GM23338 (cell line): ENCODE results near the gene TOX2. TPM values are rescaled to one million over a fixed set of nuclear protein-coding genes. Genes with fewer than 3 reads are reported as not detected.

Experiments used
- ATAC-seq: fragments of 200-7000 bp; cut with Tn5 transposase; 3 replicates; pipeline ENCODE4 v1.9.1; 2020
- DNase-seq: peaks from one replicate; pipeline ENCODE4 v3.0.0-alpha.2; 2015; ENCODE audit warnings: low spot score
- H2AFZ ChIP-seq: fragments of 200-600 bp; sonication (generic); 2 replicates; pipeline ENCODE4 v1.8.0; 2016; ENCODE audit warnings: antibody characterized with exemption, mild to moderate bottlenecking, moderate library complexity
- H3F3A ChIP-seq: fragments of 200-600 bp; sonication (generic); replicated peaks from 2 replicates; pipeline ENCODE4 v1.8.0; 2017; ENCODE audit warnings: antibody characterized with exemption, mixed run types, low read depth
- H3K27ac ChIP-seq: fragments of 200-600 bp; sonication (generic); 2 replicates; pipeline ENCODE4 v1.6.1; 2016; ENCODE audit warnings: low read depth
- H3K27me3 ChIP-seq: fragments of 200-600 bp; sonication (generic); 2 replicates; pipeline ENCODE4 v1.8.0; 2016; ENCODE audit warnings: mild to moderate bottlenecking, mixed run types, moderate library complexity; ENCODE audit not compliant: insufficient read depth
- H3K36me3 ChIP-seq: fragments of 200-600 bp; sonication (generic); 2 replicates; pipeline ENCODE4 v1.8.0; 2016; ENCODE audit warnings: mild to moderate bottlenecking; ENCODE audit not compliant: insufficient read depth
- H3K4me1 ChIP-seq: fragments of 200-600 bp; sonication (generic); 2 replicates; pipeline ENCODE4 v1.8.0; 2016; ENCODE audit warnings: mild to moderate bottlenecking, moderate library complexity; ENCODE audit not compliant: insufficient read depth
- H3K4me2 ChIP-seq: fragments of 200-600 bp; sonication (generic); 2 replicates; pipeline ENCODE4 v1.7.1; 2017; ENCODE audit warnings: mixed run types
- H3K4me3 ChIP-seq: fragments of 200-600 bp; sonication (generic); 2 replicates; pipeline ENCODE4 v1.6.1; 2016; ENCODE audit warnings: mixed run types
- H3K79me2 ChIP-seq: fragments of 200-600 bp; sonication (generic); replicated peaks from 2 replicates; pipeline ENCODE4 v1.8.0; 2017; ENCODE audit warnings: mild to moderate bottlenecking; ENCODE audit not compliant: insufficient read depth
- H3K9me2 ChIP-seq: fragments of 200-600 bp; sonication (generic); 2 replicates; pipeline ENCODE4 v1.8.0; 2017; ENCODE audit not compliant: insufficient read depth
- H4K20me1 ChIP-seq: fragments of 200-600 bp; sonication (generic); replicated peaks from 2 replicates; pipeline ENCODE4 v1.8.0; 2017; ENCODE audit warnings: mild to moderate bottlenecking; ENCODE audit not compliant: insufficient read depth
- H3K27ac Mint-ChIP-seq: 2 replicates; pipeline ENCODE4 v1.8.0; 2020; ENCODE audit warnings: inconsistent platforms, mild to moderate bottlenecking, moderate library complexity, mixed read lengths
- H3K27me3 Mint-ChIP-seq: 3 replicates; pipeline ENCODE4 v1.8.0; 2022; ENCODE audit warnings: low read depth, mild to moderate bottlenecking, moderate library complexity, mixed read lengths, inconsistent platforms; ENCODE audit not compliant: insufficient read depth, poor library complexity
- H3K36me3 Mint-ChIP-seq: 3 replicates; pipeline ENCODE4 v1.8.0; 2021; ENCODE audit warnings: low read depth, mild to moderate bottlenecking, inconsistent platforms, moderate library complexity, mixed read lengths
- H3K4me1 Mint-ChIP-seq: 3 replicates; pipeline ENCODE4 v1.8.0; 2020; ENCODE audit warnings: mild to moderate bottlenecking, inconsistent platforms, mixed read lengths
- H3K4me3 Mint-ChIP-seq: 3 replicates; pipeline ENCODE4 v1.8.0; 2021; ENCODE audit warnings: moderate library complexity, mild to moderate bottlenecking, inconsistent platforms, mixed read lengths
- H3K9me3 Mint-ChIP-seq: 3 replicates; pipeline ENCODE4 v1.8.0; 2020; ENCODE audit warnings: moderate library complexity, mild to moderate bottlenecking, inconsistent platforms, mixed read lengths
- CREB1 ChIP-seq: fragments of 250-450 bp; sonication (Bioruptor Pico); IDR thresholded peaks from 2 replicates; pipeline ENCODE4 v1.5.0; 2020; ENCODE audit warnings: low read depth, mild to moderate bottlenecking, moderate library complexity
- EZH2 ChIP-seq: fragments of 200-600 bp; sonication (generic); IDR thresholded peaks from one replicate; pipeline ENCODE4 v1.8.0; 2017; ENCODE audit warnings: antibody characterized with exemption, mild to moderate bottlenecking, low read depth; ENCODE audit not compliant: unreplicated experiment
- EZH2phosphoT487 ChIP-seq: fragments of 200-600 bp; sonication (generic); IDR thresholded peaks from one replicate; pipeline ENCODE4 v1.8.1; 2018; ENCODE audit warnings: antibody characterized with exemption; ENCODE audit not compliant: unreplicated experiment
- JUNB ChIP-seq: IDR thresholded peaks from one replicate; pipeline ENCODE4 v1.6.1; 2016; ENCODE audit warnings: antibody characterized with exemption; ENCODE audit not compliant: unreplicated experiment
- NANOG ChIP-seq: IDR thresholded peaks from 2 replicates; pipeline ENCODE4 v1.6.1; 2016; ENCODE audit warnings: antibody characterized with exemption, borderline replicate concordance
- STAT1 ChIP-seq: IDR thresholded peaks from one replicate; pipeline ENCODE4 v1.6.1; 2016; ENCODE audit warnings: antibody characterized with exemption; ENCODE audit not compliant: unreplicated experiment
- ZNF331 ChIP-seq: fragments of 250-450 bp; sonication (Bioruptor Pico); IDR thresholded peaks from 2 replicates; pipeline ENCODE4 v1.5.0; 2020; ENCODE audit warnings: low read depth, mild to moderate bottlenecking, moderate library complexity
- polyA plus RNA-seq: library from polyadenylated mRNA; unstranded; fragments of >200 nt; fragmentation: Nextera tagmentation; extraction: Ambion mirVana; gene quantifications from 2 replicates; pipeline ENCODE4 v1.2.1, GENCODE V29; 2016
- total RNA-seq: library from RNA; depleted of rRNA; stranded (reverse); fragments of >200 nt; shearing (Covaris generic); gene quantifications from 2 replicates; pipeline ENCODE4 v1.2.3, GENCODE V29; 2014
- TF ChIP-seq, protein P1 (sequence below): fragments of 250-450 bp; sonication (Bioruptor Pico); IDR thresholded peaks from 2 replicates; pipeline ENCODE4 v1.5.0; 2020; ENCODE audit warnings: mild to moderate bottlenecking, moderate library complexity
- TF ChIP-seq, protein P2 (sequence below), 2 experiments: fragments of 200-600 bp in 1 of 2; sonication (generic) in 1 of 2; conservative IDR thresholded peaks; 2 replicates each; pipeline versions ENCODE4 v1.5.1 to v1.6.1; 2016 to 2017; ENCODE audit warnings: antibody characterized with exemption in 2 of 2, low read depth in 2 of 2, mild to moderate bottlenecking in 2 of 2, moderate library complexity in 1 of 2
- TF ChIP-seq, protein P3 (sequence below): IDR thresholded peaks from one replicate; pipeline ENCODE4 v1.6.1; 2018; ENCODE audit warnings: antibody characterized with exemption; ENCODE audit not compliant: unreplicated experiment

TOX2 gene
- total and polyA plus RNA-seq, 2 experiments from 2014 or later = 1.4 to 1.5 TPM

DNA sequence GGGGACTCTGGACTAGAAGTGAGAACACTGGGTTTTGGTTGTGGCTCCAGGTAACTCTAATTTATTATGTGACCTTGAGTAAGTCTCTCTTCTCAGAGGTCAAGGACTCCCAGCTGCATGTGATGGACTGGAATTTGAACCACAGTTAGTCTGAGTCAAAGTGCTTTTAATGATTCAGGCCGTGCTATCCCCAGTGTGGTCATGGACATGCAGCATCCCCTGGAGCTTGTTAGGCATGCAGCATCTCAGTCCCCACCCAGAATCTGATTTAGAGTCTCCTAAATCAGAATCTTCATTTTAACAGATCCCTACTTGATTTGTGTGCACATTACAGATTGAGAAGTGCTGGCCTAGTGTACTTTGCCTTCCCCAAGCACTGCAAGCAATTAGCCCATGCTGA is 74.2 kb downstream of the TOX2 start (continued):
- TF ChIP-seq, protein P1, sequence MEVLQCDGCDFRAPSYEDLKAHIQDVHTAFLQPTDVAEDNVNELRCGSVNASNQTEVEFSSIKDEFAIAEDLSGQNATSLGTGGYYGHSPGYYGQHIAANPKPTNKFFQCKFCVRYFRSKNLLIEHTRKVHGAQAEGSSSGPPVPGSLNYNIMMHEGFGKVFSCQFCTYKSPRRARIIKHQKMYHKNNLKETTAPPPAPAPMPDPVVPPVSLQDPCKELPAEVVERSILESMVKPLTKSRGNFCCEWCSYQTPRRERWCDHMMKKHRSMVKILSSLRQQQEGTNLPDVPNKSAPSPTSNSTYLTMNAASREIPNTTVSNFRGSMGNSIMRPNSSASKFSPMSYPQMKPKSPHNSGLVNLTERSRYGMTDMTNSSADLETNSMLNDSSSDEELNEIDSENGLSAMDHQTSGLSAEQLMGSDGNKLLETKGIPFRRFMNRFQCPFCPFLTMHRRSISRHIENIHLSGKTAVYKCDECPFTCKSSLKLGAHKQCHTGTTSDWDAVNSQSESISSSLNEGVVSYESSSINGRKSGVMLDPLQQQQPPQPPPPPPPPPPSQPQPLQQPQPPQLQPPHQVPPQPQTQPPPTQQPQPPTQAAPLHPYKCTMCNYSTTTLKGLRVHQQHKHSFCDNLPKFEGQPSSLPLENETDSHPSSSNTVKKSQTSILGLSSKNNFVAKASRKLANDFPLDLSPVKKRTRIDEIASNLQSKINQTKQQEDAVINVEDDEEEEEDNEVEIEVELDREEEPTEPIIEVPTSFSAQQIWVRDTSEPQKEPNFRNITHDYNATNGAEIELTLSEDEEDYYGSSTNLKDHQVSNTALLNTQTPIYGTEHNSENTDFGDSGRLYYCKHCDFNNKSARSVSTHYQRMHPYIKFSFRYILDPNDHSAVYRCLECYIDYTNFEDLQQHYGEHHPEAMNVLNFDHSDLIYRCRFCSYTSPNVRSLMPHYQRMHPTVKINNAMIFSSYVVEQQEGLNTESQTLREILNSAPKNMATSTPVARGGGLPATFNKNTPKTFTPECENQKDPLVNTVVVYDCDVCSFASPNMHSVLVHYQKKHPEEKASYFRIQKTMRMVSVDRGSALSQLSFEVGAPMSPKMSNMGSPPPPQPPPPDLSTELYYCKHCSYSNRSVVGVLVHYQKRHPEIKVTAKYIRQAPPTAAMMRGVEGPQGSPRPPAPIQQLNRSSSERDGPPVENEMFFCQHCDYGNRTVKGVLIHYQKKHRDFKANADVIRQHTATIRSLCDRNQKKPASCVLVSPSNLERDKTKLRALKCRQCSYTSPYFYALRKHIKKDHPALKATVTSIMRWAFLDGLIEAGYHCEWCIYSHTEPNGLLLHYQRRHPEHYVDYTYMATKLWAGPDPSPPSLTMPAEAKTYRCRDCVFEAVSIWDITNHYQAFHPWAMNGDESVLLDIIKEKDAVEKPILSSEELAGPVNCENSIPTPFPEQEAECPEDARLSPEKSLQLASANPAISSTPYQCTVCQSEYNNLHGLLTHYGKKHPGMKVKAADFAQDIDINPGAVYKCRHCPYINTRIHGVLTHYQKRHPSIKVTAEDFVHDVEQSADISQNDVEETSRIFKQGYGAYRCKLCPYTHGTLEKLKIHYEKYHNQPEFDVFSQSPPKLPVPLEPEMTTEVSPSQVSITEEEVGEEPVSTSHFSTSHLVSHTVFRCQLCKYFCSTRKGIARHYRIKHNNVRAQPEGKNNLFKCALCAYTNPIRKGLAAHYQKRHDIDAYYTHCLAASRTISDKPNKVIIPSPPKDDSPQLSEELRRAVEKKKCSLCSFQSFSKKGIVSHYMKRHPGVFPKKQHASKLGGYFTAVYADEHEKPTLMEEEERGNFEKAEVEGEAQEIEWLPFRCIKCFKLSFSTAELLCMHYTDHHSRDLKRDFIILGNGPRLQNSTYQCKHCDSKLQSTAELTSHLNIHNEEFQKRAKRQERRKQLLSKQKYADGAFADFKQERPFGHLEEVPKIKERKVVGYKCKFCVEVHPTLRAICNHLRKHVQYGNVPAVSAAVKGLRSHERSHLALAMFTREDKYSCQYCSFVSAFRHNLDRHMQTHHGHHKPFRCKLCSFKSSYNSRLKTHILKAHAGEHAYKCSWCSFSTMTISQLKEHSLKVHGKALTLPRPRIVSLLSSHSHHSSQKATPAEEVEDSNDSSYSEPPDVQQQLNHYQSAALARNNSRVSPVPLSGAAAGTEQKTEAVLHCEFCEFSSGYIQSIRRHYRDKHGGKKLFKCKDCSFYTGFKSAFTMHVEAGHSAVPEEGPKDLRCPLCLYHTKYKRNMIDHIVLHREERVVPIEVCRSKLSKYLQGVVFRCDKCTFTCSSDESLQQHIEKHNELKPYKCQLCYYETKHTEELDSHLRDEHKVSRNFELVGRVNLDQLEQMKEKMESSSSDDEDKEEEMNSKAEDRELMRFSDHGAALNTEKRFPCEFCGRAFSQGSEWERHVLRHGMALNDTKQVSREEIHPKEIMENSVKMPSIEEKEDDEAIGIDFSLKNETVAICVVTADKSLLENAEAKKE (CRISPR knock-in tag) = no peak
- TF ChIP-seq EZH2phosphoT487 (no peak), NANOG (no peak), ZNF331 (no peak), EZH2 (no peak), CREB1 (CRISPR knock-in tag) (no peak), STAT1 (no peak), JUNB (no peak)
- TF ChIP-seq, protein P2, sequence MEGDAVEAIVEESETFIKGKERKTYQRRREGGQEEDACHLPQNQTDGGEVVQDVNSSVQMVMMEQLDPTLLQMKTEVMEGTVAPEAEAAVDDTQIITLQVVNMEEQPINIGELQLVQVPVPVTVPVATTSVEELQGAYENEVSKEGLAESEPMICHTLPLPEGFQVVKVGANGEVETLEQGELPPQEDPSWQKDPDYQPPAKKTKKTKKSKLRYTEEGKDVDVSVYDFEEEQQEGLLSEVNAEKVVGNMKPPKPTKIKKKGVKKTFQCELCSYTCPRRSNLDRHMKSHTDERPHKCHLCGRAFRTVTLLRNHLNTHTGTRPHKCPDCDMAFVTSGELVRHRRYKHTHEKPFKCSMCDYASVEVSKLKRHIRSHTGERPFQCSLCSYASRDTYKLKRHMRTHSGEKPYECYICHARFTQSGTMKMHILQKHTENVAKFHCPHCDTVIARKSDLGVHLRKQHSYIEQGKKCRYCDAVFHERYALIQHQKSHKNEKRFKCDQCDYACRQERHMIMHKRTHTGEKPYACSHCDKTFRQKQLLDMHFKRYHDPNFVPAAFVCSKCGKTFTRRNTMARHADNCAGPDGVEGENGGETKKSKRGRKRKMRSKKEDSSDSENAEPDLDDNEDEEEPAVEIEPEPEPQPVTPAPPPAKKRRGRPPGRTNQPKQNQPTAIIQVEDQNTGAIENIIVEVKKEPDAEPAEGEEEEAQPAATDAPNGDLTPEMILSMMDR (conservative IDR thresholded peaks at IDR 0.05; ENCODE audit: low read depth in 2 of 2) = no peak

- H3K27ac ChIP-seq = no peak overlapping the region
- no peaks in the 10 kb centered on the region for H3K9me2 ChIP-seq
- no peak overlapping the region for H3K27ac Mint-ChIP-seq
- no peaks in the 10 kb centered on the region for H3K4me1 ChIP-seq
- no peak for ATAC-seq
- H3K4me2 ChIP-seq = no peak overlapping the region
- H3K79me2 ChIP-seq = no peaks in the 10 kb centered on the region
- H3K9me3 Mint-ChIP-seq = peaks cover 6% of the 10 kb centered on the region; the same call in 1 of the 3 replicates
- no peaks in the 10 kb centered on the region for H3K36me3 Mint-ChIP-seq
- peaks cover 6% of the 10 kb centered on the region for H3K27me3 Mint-ChIP-seq
- H3K4me3 ChIP-seq = no peak overlapping the region
- H3K4me3 Mint-ChIP-seq = no peak overlapping the region
- no peak overlapping the region for H2AFZ ChIP-seq
- no peak for DNase-seq
- H3F3A ChIP-seq = no peaks in the 10 kb centered on the region
- H3K27me3 ChIP-seq = no peaks in the 10 kb centered on the region
- H4K20me1 ChIP-seq = no peaks in the 10 kb centered on the region
- no peaks in the 10 kb centered on the region for H3K4me1 Mint-ChIP-seq
- H3K36me3 ChIP-seq = no peaks in the 10 kb centered on the region
- no peak for TF ChIP-seq ZNF331
- no peak for TF ChIP-seq EZH2phosphoT487
- TF ChIP-seq CREB1 (CRISPR knock-in tag) = no peak
- TF ChIP-seq, protein P3, sequence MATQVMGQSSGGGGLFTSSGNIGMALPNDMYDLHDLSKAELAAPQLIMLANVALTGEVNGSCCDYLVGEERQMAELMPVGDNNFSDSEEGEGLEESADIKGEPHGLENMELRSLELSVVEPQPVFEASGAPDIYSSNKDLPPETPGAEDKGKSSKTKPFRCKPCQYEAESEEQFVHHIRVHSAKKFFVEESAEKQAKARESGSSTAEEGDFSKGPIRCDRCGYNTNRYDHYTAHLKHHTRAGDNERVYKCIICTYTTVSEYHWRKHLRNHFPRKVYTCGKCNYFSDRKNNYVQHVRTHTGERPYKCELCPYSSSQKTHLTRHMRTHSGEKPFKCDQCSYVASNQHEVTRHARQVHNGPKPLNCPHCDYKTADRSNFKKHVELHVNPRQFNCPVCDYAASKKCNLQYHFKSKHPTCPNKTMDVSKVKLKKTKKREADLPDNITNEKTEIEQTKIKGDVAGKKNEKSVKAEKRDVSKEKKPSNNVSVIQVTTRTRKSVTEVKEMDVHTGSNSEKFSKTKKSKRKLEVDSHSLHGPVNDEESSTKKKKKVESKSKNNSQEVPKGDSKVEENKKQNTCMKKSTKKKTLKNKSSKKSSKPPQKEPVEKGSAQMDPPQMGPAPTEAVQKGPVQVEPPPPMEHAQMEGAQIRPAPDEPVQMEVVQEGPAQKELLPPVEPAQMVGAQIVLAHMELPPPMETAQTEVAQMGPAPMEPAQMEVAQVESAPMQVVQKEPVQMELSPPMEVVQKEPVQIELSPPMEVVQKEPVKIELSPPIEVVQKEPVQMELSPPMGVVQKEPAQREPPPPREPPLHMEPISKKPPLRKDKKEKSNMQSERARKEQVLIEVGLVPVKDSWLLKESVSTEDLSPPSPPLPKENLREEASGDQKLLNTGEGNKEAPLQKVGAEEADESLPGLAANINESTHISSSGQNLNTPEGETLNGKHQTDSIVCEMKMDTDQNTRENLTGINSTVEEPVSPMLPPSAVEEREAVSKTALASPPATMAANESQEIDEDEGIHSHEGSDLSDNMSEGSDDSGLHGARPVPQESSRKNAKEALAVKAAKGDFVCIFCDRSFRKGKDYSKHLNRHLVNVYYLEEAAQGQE = no peak
These were observed 76.6 kb downstream of the TOX2 start for GRCh38 chr20:43991261-43991660.
